Activated B cell treated with CpG ODN at 0.5 μM for 24 hours (primary cell): ENCODE data around the gene ZNF366. TPM values are rescaled to one million over a fixed set of nuclear protein-coding genes. Genes with fewer than 3 reads are reported as not detected.

Source experiments
- ATAC-seq: fragments of 200-7000 bp; cut with Tn5 transposase; one replicate; pipeline ENCODE4 v1.10.0; 2021; ENCODE audit warnings: low read depth, mild to moderate bottlenecking, moderate library complexity
- CTCF ChIA-PET: fragments of 350-600 bp; sonication (Branson Sonifier 250); formaldehyde crosslinking; loops from one replicate; lab custom pipeline; 2021; ENCODE audit warnings: antibody characterized with exemption; lab: Charles Lee
- POLR2A ChIA-PET: fragments of 350-600 bp; sonication (Branson Sonifier 250); formaldehyde crosslinking; loops from one replicate; lab custom pipeline; 2021; ENCODE audit warnings: antibody characterized with exemption; lab: Charles Lee
- DNase-seq: peaks from one replicate; pipeline ENCODE4 v3.0.0; 2022
- H3K27ac Mint-ChIP-seq: one replicate; pipeline ENCODE4 v1.8.0; 2020; ENCODE audit warnings: mixed read lengths
- H3K27me3 Mint-ChIP-seq: one replicate; pipeline ENCODE4 v1.8.0; 2021; ENCODE audit warnings: mixed read lengths
- H3K36me3 Mint-ChIP-seq: one replicate; pipeline ENCODE4 v1.8.0; 2021; ENCODE audit warnings: low read depth, mixed read lengths
- H3K4me1 Mint-ChIP-seq: one replicate; pipeline ENCODE4 v1.8.0; 2021; ENCODE audit warnings: mixed read lengths
- H3K4me3 Mint-ChIP-seq: one replicate; pipeline ENCODE4 v1.8.0; 2020; ENCODE audit warnings: mild to moderate bottlenecking, mixed read lengths
- H3K9me3 Mint-ChIP-seq: one replicate; pipeline ENCODE4 v1.8.0; 2020; ENCODE audit warnings: mixed read lengths
- intact Hi-C: fragments of 100-400 bp; cut with micrococcal nuclease; formaldehyde crosslinking; loops from one replicate; pipeline ENCODE4 v1.15.1; 2024
- total RNA-seq: library from RNA; stranded (reverse); gene quantifications from 2 replicates; pipeline ENCODE4 v1.2.3, GENCODE V29; 2022
- TF ChIP-seq, protein P1 (sequence below): fragments of 200-600 bp; IDR thresholded peaks from one replicate; pipeline ENCODE4 v1.8.0; 2022; ENCODE audit warnings: antibody characterized with exemption, mild to moderate bottlenecking

Gene ZNF366
- total RNA-seq, 1 donor from 2014 or later: not detected

DNA sequence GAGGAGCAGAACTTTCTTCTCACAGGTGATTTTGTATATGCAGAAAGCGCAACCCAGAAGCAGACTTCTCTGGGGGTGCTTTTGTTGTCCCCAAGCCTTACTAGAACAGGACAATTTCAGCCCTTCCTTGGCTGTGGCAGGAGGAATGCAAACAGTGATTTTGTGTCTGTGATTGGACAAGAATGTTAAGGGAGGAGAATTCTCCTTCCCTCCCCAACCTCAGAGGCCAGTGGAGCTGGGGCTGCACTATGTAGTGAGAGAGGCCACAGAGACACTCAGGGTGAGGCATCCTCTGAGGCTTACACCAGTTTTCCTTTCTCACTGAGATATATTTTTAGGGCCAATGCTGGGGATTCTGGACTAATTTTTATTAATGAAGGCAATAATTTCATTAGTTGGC is 58.8 kb downstream of the ZNF366 start:
- Mint-ChIP-seq H3K27me3 (no peaks in the 10 kb centered on the region), H3K36me3 (no peaks in the 10 kb centered on the region), H3K9me3 (no peaks in the 10 kb centered on the region), H3K27ac (no peak overlapping the region), H3K4me3 (no peak overlapping the region), H3K4me1 (peaks cover 29% of the 10 kb centered on the region)
- ChIA-PET CTCF (no interaction called here), POLR2A (no interaction called here)
- intact Hi-C loops: no loop called here
- no peak for ATAC-seq
- TF ChIP-seq, protein P1, sequence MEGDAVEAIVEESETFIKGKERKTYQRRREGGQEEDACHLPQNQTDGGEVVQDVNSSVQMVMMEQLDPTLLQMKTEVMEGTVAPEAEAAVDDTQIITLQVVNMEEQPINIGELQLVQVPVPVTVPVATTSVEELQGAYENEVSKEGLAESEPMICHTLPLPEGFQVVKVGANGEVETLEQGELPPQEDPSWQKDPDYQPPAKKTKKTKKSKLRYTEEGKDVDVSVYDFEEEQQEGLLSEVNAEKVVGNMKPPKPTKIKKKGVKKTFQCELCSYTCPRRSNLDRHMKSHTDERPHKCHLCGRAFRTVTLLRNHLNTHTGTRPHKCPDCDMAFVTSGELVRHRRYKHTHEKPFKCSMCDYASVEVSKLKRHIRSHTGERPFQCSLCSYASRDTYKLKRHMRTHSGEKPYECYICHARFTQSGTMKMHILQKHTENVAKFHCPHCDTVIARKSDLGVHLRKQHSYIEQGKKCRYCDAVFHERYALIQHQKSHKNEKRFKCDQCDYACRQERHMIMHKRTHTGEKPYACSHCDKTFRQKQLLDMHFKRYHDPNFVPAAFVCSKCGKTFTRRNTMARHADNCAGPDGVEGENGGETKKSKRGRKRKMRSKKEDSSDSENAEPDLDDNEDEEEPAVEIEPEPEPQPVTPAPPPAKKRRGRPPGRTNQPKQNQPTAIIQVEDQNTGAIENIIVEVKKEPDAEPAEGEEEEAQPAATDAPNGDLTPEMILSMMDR: no peak
- no peak for DNase-seq

DNA sequence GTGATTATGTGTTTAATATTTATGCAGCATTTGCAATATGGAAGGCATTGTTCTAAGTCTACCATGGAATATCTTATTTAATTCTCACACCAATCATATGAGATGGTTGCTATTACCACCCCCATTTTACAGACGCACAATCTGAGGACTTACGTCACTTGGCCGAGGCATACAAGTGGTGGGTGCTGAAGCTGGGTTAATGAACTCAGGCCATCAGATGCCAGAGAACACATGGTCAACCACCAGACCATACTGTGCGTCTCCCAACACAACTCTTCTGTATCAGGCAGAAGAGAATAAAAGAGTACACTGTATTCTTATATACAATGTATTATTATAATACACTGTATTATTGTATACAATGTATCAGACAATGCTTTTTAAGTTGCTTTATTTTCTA is 59.5 kb downstream of the ZNF366 start:
- no peak for ATAC-seq
- intact Hi-C loops: no loop called here
- H3K4me1 Mint-ChIP-seq: peaks cover 23% of the 10 kb centered on the region
- no peaks in the 10 kb centered on the region for H3K36me3 Mint-ChIP-seq
- no peak for DNase-seq
- TF ChIP-seq, protein P1: no peak
- no peak overlapping the region for H3K27ac Mint-ChIP-seq
- no peak overlapping the region for H3K4me3 Mint-ChIP-seq
- POLR2A ChIA-PET: no interaction called here
- H3K27me3 Mint-ChIP-seq: no peaks in the 10 kb centered on the region
- CTCF ChIA-PET: no interaction called here
- no peaks in the 10 kb centered on the region for H3K9me3 Mint-ChIP-seq

DNA sequence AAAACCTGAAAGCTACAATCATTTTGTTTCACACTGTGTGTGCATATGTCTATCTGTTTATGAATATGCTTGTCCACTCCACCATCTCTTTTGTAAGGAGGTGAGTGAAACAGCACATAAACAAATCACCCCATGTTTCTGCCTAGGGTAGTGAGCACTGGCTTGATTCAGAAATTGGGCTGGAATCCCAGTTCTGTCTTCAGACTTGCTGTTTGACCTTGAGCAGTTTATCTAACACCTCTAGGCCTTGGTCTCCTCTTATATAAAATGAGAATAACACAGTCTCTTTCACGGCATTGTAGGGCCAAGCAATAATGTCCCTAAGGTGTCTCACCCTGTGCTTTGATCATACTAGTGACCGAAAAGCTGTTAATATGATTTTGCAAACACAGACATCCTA is 61.2 kb downstream of the ZNF366 start:
- peaks cover 7% of the 10 kb centered on the region for H3K4me1 Mint-ChIP-seq
- no peak overlapping the region for H3K27ac Mint-ChIP-seq
- ATAC-seq: no peak
- intact Hi-C loops: no loop called here
- DNase-seq: no peak
- TF ChIP-seq, protein P1: no peak
- H3K27me3 Mint-ChIP-seq: no peaks in the 10 kb centered on the region
- H3K36me3 Mint-ChIP-seq: no peaks in the 10 kb centered on the region
- CTCF ChIA-PET: no interaction called here
- no peak overlapping the region for H3K4me3 Mint-ChIP-seq
- POLR2A ChIA-PET: no interaction called here
- H3K9me3 Mint-ChIP-seq: no peaks in the 10 kb centered on the region

DNA sequence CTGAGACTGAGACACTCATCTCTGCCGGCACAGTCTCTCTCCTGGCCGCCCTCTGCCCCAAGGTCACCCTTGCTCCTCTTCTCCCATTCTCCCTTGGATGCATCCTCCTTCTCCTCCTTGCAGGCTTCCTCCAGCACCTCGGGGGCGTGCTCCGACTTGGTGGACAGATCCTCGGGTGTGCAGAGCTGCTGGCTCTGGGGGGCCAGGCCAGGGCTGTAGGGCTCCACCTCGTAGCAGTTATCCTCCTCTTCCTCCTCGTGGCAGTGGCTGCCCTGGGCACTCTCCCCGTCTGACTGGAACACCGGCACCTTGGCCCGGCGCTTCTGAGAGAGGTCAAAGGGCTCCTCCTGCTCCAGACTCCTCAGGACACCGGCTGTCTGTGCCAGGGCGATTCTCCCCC is 63.3 kb downstream of the ZNF366 start:
- no peaks in the 10 kb centered on the region for H3K27me3 Mint-ChIP-seq
- no peak overlapping the region for H3K27ac Mint-ChIP-seq
- POLR2A ChIA-PET: no interaction called here
- no peaks in the 10 kb centered on the region for H3K4me1 Mint-ChIP-seq
- CTCF ChIA-PET: no interaction called here
- no peaks in the 10 kb centered on the region for H3K36me3 Mint-ChIP-seq
- no peaks in the 10 kb centered on the region for H3K9me3 Mint-ChIP-seq
- no peak overlapping the region for H3K4me3 Mint-ChIP-seq
- DNase-seq (no peak), ATAC-seq (no peak)
- intact Hi-C loops: no loop called here
- TF ChIP-seq, protein P1: no peak

DNA sequence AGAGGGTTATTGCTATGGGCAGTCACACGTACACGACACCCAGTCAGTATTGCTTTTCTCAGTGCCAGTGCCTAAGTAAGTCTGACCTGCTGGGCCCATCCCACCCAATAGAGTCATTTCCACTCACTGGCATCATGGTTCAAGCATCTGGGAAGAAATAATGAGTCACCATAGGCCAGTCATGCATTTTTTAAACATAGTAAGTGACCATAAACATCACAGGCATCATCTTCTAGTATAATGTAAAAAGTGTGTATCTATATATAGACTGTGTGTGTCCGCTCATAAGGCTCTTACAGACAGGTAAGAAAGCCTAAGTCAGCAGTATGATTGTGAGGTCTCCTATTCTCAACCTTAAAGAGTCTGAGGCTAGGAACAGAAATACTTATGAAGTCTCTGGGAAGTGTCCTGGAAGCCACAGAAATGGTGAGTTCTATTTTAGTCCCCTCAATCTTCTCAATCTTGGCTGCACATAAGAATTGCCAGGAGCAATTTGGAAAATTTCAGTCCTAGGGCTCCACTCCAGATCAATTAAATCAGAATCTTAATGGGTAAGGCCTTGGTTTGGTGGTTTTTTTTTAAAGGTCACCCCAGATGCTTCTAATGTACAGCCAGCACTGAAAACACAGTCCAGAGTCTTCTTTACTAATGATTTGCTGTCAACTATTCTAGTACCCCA is 65.2 kb downstream of the ZNF366 start:
- CTCF ChIA-PET: interaction anchor here (0.6 kb wide), 1 partner anchor 73 kb away, joined by 3 read pairs; no protein-coding TSS in a partner anchor
- no peaks in the 10 kb centered on the region for H3K9me3 Mint-ChIP-seq
- ATAC-seq (no peak), DNase-seq (no peak)
- H3K27me3 Mint-ChIP-seq: no peaks in the 10 kb centered on the region
- POLR2A ChIA-PET: no interaction called here
- H3K4me1 Mint-ChIP-seq: no peaks in the 10 kb centered on the region
- no peak overlapping the region for H3K4me3 Mint-ChIP-seq
- no peak overlapping the region for H3K27ac Mint-ChIP-seq
- TF ChIP-seq, protein P1: no peak
- no peaks in the 10 kb centered on the region for H3K36me3 Mint-ChIP-seq
- intact Hi-C loops: no loop called here
